GM19328 (cell line): Measurements from ENCODE around the gene SYT15B.
A peak's percentile ranks its signal among the peaks of the same experiment; 100 is the strongest.
"Not testable (repeated sequence)": the region's sequence is repeated elsewhere in the genome, so short reads cannot be mapped to it uniquely, and the experiment has no call there.

ENCODE experiments used
- ATAC-seq: cut with Tn5 transposase; IDR thresholded peaks from one replicate; pipeline ENCODE4 v1.9.1; 2021; ENCODE audit warnings: mild to moderate bottlenecking, moderate library complexity; ENCODE audit not compliant: unreplicated experiment

Gene SYT15B

DNA sequence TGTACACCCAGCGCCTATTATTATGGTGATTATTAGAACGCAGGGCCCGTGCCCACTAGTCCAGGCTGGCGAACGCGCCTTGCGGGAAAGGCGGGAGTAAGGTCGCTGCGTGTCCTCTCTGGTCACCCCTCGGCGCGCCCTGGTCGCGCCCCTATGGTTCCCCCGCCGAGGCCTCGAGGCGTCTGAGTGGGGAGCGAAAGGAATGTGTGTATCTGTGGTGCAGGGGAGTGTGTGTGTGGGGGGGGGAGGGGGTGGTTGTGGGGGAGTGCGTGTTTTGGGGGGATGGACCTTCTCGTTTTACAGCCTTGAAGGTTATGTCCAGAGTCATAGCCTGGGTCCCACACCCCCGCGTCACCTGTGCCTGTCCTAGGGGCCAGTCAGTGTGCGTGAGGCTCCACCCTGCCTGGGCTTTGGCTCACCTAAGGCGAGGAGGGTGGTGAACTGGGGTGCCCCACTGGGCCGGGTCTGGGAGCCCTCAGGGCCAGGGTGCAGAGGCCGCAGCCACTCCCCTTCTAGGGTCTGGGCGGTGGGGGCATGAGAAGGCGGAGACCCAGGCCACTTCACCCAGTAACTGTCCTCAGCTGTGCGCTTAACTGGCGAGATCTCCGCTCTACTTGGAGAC lies at the start of gene SYT15B:
TSS of gene SYT15B (minus strand) at position 39 of the 622 bp plus-strand sequence. CDS start 952 bp downstream, outside the sequence.
- ATAC-seq = not testable (repeated sequence)

DNA sequence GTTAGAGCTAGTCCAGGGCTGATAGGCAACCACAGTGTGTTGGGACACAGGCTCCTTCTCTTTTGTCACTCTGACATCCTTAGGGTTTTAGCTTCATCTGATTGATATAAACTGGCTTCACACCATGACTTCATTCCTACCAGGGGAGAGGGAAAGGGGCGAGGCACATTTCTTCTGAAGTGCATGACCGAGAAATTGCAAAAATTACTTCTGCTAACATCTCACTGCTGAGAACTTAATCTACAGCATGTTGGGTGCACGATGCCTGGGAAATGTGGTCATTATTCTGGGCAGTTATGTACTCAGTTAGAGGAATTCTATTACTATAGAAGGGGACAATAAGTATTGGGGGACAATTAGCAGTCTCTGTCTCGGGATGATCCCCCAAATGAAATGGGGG lies 16.2 kb upstream of the SYT15B start:
- ATAC-seq = not testable (repeated sequence)

GRCh38 chr10:47775361-47776231 lies 12.2 kb upstream of the SYT15B start:
- peak; percentile 58 for ATAC-seq

DNA sequence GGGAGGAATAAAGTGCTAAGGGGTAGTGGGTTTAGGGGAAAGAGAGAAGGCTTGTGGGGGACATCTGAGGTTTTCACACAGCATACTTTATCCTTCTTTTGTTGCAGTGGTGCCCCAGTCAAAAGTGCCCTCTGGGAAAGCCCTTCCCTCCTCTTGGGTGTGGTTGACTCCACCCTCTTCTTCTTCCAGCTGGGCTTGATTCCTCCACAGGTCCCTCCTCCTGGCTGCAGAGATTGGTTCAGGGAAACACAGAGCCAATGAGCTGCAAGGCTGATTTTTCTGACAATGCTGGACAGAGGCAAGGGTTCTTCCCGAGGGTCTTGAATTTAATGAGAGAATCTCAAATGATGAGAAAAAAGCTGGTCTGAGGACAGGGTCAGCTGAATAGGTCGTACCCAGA lies 7.4 kb upstream of the SYT15B start:
- not testable (repeated sequence) for ATAC-seq

DNA sequence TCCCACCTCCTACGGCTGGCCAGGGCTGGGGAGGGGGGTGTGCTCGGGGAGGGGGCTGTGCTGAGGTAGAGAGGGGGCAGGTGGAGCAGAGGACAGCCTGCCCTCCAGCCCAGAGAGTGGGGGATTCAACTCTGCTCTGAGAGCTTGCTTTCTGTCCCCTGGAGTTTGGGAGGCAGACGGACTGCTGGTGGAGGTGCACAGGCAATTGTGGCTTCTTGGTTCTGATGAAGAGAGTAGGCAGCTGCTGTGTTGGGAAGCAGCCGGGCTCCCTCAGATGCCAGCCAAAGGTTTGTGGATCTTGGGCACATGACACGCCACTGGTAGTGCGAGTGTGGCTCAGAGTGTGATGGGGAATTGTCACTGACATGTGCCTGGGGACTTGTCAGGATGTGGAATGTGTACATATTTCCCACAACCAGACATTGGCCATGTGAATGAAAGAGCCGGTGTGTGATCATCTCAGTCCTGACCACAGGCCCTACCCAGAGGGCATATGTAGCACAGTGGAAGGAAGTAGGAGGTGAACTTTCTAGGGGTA lies 5.3 kb upstream of the SYT15B start:
- not testable (repeated sequence) for ATAC-seq

GRCh38 chr10:47768085-47768484 lies 4.7 kb upstream of the SYT15B start:
- ATAC-seq = not testable (repeated sequence)

DNA sequence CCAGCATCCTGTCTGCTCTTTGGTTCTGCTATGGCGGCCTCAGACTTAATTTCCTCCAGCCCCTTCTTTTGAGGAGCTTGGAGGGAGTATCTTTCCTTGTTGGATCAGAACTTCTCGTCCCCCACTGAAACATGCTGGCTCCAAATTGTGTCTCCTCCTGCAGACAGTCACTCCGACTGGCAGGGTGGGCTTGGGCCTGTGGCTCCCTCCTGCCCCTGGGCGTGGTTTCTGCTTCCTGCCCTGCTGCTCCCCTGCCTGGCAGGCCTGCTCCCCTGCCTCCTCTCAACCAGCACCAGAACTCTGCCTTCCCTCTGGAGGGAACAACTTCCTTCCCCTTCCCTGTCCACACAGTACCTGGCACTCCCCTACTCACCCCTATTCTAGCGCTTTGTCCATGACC lies 3.8 kb upstream of the SYT15B start:
- not testable (repeated sequence) for ATAC-seq

DNA sequence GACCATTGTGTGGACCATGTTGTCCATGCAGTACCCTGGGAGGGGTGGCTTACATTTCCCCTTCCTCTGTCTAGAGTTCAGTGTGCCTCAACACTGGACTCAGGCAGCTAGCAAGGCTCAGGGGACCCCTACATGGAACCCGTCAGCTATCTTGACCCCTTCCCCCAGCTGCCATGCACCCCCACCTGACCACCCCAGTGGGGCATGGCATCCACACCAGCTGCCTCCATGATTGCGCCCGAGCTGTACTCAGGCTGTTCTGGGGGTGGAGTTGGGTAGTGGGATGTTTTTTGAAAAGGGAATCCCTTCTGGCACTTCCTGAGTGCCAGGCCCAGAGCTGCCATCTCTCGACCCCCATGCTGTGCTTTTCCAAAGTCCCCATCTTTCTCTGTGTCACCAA lies 1.8 kb upstream of the SYT15B start:
- not testable (repeated sequence) for ATAC-seq

GRCh38 chr10:47762674-47763553 lies 478 bp downstream of the SYT15B start:
- not testable (repeated sequence) for ATAC-seq

DNA sequence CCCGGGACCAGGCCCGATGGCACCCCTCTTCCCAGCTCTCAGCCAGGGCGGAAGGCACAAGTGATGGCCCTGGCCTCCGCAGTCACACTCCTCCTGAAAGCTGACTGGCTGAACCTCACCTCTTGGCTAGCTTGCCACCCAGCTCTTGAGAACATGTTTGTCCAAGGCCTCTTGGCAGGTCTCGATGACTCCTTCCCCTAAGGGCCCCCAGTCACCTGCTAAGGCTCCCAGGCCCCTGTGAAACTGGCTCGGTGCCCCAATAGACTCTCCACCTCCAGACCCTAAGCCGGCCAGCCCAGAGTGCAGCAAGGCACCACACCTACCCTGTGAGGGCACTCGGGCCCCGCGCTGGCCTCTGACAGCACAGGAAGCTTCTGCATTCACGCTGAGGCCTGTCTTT lies 4.5 kb downstream of the SYT15B start:
- not testable (repeated sequence) for ATAC-seq

DNA sequence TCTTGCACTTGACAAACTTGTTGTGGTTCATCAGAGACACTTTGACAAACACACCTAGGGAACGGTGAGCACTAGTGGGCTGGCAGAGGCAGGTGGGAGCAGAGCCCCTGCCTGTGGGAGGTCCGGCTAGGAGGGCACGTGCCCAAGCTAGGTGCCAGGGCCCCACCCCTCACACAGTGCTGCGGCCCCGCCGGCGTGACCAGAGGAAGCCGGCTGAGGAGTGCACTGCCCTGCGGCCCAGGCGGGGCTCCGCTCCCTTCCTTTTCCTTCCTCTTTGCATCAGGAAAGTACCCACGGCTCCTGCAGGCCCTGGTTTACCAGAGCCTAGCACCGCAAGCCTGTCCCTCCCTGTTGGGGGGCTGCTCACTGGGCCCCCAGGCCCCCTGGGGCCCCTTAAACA lies 7.2 kb downstream of the SYT15B start:
- not testable (repeated sequence) for ATAC-seq

DNA sequence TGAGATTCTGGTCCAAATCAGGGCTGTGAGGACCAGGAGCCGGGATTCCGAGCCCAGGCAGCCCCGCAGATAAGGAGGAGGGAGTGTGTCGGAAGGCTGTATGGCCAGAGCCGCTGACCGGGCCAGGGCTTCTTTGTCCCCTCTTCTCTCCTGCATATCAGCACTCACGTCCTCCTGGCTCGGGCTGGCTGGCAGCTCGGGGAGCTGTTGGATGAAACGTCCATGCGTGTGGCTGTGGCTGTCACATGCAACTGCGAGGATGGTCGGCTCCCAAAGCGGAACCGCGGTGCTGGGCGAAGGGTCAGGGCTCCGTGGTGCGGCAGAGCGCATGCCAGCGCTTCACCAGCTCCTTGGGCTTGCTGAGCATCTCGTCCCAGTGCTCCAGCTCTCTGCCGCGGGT lies 9.5 kb downstream of the SYT15B start:
- not testable (repeated sequence) for ATAC-seq

DNA sequence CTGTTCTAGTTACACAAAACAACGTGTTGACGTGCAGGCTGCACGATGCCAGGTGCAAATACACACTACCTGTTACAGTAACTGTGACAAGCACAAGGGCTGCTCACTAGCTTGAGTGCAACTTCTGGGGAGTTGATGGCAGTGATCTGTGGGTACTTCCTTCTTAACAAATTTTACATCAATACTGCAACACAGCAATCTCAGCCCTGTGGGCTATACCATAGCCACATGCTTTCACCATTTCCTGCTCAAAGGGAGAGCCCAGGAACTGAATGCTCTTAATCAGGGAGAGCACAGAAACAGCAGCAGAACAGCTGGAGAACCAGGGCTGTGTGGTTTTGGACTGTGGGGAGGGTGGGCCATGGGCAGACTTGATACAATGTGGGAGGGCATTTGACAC lies 10.2 kb downstream of the SYT15B start:
- not testable (repeated sequence) for ATAC-seq

DNA sequence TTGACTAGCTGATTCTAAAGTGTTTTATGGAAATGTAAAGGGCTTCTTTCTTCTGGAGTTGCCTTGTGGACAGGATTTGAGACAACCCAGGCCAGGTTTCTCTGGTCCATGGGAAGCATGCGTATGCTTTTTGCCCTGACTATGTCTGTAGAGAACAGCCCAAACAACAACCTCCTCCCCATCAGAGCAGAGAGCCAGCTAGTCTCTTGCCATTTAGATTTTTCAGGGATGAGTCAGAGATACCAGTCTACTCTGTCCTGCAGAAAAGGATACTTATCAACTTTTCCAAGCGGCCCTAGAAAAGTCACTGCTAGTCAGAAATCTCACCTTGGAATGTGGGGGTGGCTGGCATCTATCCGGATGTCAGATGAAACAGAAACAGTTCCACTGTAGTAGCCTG lies 11.6 kb downstream of the SYT15B start:
- not testable (repeated sequence) for ATAC-seq

DNA sequence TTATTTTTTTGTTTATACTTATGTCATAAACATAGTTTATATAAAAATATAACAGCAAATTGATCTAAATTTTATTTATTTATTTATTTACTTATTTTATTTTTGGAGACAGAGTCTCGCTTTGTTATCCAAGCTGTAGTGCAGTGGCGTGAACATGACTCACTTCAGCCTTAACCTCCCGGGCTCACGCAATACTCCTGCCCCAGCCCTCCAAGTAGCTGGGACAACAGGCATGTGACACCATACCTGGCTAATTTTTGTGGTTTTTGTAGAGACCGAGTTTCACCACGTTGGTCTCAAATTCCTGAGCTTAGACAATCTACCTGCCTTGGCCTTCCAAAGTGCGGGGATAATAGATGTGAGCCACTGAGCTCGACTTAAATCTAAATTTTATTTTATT lies 13.0 kb downstream of the SYT15B start:
- ATAC-seq = not testable (repeated sequence)

DNA sequence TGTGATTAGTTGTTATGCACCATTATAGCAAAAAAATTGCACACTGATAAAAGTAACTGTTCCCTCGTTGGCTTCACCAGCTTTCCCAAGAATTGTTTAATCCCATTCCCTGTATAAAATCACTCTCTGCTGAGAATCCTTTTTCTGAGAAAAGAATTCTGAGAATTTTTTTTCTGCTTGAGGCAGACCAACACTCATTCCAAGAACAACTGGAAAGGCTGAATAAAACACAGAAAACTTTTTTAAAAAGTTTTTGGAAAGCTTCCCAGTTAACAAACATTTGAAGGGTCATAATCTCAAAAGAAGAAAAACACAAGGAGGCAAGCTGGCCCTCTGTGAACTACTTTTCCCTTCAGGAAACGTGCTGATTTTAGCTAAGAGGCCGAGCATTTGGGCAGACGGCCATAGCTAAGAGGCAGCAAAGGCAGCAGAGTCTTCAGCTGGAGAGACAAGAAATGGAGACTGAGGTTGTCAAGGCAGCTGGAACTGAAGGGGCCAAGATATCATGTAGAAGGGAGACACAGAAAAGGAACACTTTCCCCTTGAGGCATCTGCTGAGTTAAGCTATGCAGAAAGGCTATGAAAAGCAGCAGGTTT lies 16.5 kb downstream of the SYT15B start:
- not testable (repeated sequence) for ATAC-seq

DNA sequence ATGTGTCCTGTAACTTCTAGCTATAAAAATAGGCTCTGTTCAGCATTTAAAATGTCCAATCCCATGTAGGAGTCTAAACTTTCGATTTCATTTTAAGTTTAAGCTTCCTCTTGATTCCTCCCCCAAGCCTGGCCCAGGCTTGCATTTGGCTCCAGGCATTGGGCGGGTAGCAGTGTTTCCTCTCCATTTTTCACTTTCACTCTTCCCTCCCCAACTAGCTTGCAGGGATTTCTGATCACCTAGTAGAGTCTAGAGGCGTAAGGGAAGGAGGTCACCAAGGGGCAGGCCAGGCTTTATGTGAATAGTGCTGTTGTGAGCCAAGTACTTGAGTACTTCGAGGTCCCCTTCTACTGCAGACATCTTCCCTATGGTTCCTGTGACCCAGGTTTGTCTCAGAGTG lies 18.5 kb downstream of the SYT15B start:
- ATAC-seq = not testable (repeated sequence)

DNA sequence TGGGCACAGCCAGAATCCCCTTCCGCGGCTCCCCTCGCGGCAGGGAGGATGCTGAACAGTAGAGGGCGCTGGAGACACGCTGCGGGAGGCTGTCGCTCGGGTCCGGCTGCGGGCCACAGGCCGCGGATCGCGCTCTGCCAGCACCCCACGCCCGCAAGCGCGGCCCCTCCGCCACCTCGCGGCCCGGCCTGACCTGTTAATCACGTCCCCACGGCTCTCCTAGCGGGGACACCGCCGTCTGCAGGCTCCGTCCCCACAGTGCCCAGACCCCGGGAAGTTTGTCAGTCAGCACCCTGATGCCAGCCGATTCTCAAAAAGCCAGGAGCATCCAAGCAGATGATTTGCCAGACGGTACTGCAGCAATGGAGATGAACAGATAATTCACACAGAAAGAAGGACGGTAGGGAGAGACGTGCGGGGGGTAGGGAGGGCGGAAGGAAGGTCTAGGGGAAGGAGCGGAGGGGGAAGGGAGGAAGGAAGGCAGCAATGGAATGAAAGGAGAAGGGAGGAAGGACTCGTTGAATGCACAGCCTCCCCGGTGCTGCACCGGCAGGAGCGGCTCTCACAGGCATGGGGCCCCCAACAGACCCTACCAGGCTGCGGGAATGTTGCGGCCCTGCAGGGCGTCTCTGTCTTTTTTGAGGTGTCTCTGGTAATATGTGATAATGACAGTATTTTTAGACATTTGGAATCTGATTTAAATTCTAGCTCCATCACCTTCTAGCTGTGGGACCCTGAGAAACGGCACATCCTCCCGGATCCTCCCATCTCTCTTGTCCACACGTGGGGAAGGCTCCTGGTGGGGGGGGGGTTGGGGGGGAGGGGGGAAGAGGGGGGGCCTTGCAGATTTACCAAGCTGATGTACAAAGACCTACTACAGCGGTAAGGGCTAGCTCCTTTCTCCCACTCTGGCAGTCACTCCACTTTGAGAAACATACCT lies 19.5 kb downstream of the SYT15B start:
- peak; percentile 59 for ATAC-seq

- ATAC-seq = not testable (repeated sequence)
Observed at GRCh38 chr10:47740868-47741267, 22.5 kb downstream of the SYT15B start.
